ENCODE data around the gene B3GNT4. TPM values are rescaled to one million over a fixed set of nuclear protein-coding genes. Genes with fewer than 3 reads are reported as not detected.
"Not testable (repeated sequence)": the region's sequence is repeated elsewhere in the genome, so short reads cannot be mapped to it uniquely, and the experiment has no call there.

B3GNT4 gene
- total and polyA plus RNA-seq, 2 donors (not counting 3 experiments of a cell fraction or from before 2014, with no cell fraction given), result 0.11 to 0.31 TPM

GRCh38 chr12:122202017-122202416, 1.5 kb upstream of the B3GNT4 start:
- dilution Hi-C loops (cut with MboI; ENCODE audit: extremely low pct_ligation_motif_present, low sequenced_read_pairs) (no loop called here), intact Hi-C loops (cut with micrococcal nuclease) (no loop called here)
- no peak for FAIRE-seq
- H3K9me1 ChIP-seq (replicated peaks; ENCODE audit: control insufficient read depth, extremely low read depth, insufficient read depth, low read length), result no peaks in the 10 kb centered on the region
- H3K9ac ChIP-seq (replicated peaks; ENCODE audit: extremely low read depth, insufficient read depth, low read length), result no peak overlapping the region
- no TSS peak for BruUV-seq (replicated peaks)
- CTCF ChIA-PET, result interaction anchor here (0.9 to 1.3 kb wide), 2 partner anchors 13 to 71 kb away, joined by 3 read pairs; no protein-coding TSS in a partner anchor
- POLR2A ChIA-PET, result no interaction called here
- no peak for DNase-seq (ENCODE audit: low read depth, low spot score)
- no peak overlapping the region for H3K4me3 ChIP-seq (replicated peaks in 1 of 3; ENCODE audit: insufficient read depth in 1 of 3, low read depth in 1 of 3, low read length in 3 of 3)
- no peaks in the 10 kb centered on the region for H4K20me1 ChIP-seq (replicated peaks; ENCODE audit: control insufficient read depth, extremely low read depth, insufficient read depth, low read length)
- no peak overlapping the region for H3K4me2 ChIP-seq (ENCODE audit: insufficient read depth, low read length)
- H3K9me3 ChIP-seq (replicated peaks; ENCODE audit: control insufficient read depth, insufficient read depth, low read length), result no peaks in the 10 kb centered on the region
- TF ChIP-seq POLR2AphosphoS5 (IDR thresholded peaks at IDR 0.05; ENCODE audit: insufficient read depth, low read depth, low read length) (no peak), POLR2A (IDR thresholded peaks at IDR 0.05; ENCODE audit: low read depth, low read length) (no peak), GATA2 (IDR thresholded peaks at IDR 0.05; ENCODE audit: insufficient read depth, insufficient read length, low read depth, low read length) (no peak), EZH2 (IDR thresholded peaks at IDR 0.05; ENCODE audit: borderline replicate concordance, low read depth, low read length, severe bottlenecking) (no peak), CTCF (IDR thresholded peaks at IDR 0.05; ENCODE audit: extremely low read depth in 1 of 2, insufficient read depth in 1 of 2, low read depth in 1 of 2, low read length in 2 of 2) (no peak)
- peaks cover 8% of the 10 kb centered on the region for H3K4me1 ChIP-seq (ENCODE audit: control insufficient read depth, extremely low read depth, insufficient read depth, low read length)
- H3K79me2 ChIP-seq (ENCODE audit: control insufficient read depth, insufficient read depth, low read length), result no peaks in the 10 kb centered on the region
- H3K27me3 ChIP-seq (ENCODE audit: control insufficient read depth in 2 of 2, insufficient read depth in 2 of 2, low read length in 2 of 2), result peaks cover 9 to 18% of the 10 kb centered on the region in 2 experiments
- H3K27ac ChIP-seq (ENCODE audit: insufficient read depth, low read depth, low read length), result no peak overlapping the region
- no peak overlapping the region for H2AFZ ChIP-seq (ENCODE audit: low read depth, low read length)
- H3K36me3 ChIP-seq (ENCODE audit: control insufficient read depth in 2 of 2, extremely low read depth in 1 of 2, insufficient read depth in 2 of 2, low read length in 2 of 2), result no peaks in the 10 kb centered on the region

- peak overlapping the region; percentile 43 for H3K4me2 ChIP-seq (ENCODE audit: insufficient read depth, low read length)
- H3K4me3 ChIP-seq (replicated peaks in 1 of 3; ENCODE audit: insufficient read depth in 1 of 3, low read depth in 1 of 3, low read length in 3 of 3), result peak overlapping the region in 1 of 3 experiments; percentile 24
- H3K4me1 ChIP-seq (ENCODE audit: control insufficient read depth, extremely low read depth, insufficient read depth, low read length); DNase-seq (ENCODE audit: low read depth, low spot score); H4K20me1 ChIP-seq (replicated peaks; ENCODE audit: control insufficient read depth, extremely low read depth, insufficient read depth, low read length); dilution Hi-C loops (cut with MboI; ENCODE audit: extremely low pct_ligation_motif_present, low sequenced_read_pairs); BruUV-seq (replicated peaks); H3K27ac ChIP-seq (ENCODE audit: insufficient read depth, low read depth, low read length); H3K79me2 ChIP-seq (ENCODE audit: control insufficient read depth, insufficient read depth, low read length); intact Hi-C loops (cut with micrococcal nuclease); H3K9me1 ChIP-seq (replicated peaks; ENCODE audit: control insufficient read depth, extremely low read depth, insufficient read depth, low read length); POLR2A ChIA-PET; FAIRE-seq; H3K36me3 ChIP-seq (ENCODE audit: control insufficient read depth in 2 of 2, extremely low read depth in 1 of 2, insufficient read depth in 2 of 2, low read length in 2 of 2); H3K9me3 ChIP-seq (replicated peaks; ENCODE audit: control insufficient read depth, insufficient read depth, low read length): not testable (repeated sequence)
- peaks cover 9 to 18% of the 10 kb centered on the region in 2 experiments for H3K27me3 ChIP-seq (ENCODE audit: control insufficient read depth in 2 of 2, insufficient read depth in 2 of 2, low read length in 2 of 2)
- H3K9ac ChIP-seq (replicated peaks; ENCODE audit: extremely low read depth, insufficient read depth, low read length), result peak overlapping the region; percentile 12
- CTCF ChIA-PET, result interaction anchor here (0.9 kb wide), 1 partner anchor 12 kb away, joined by 3 read pairs; no protein-coding TSS in a partner anchor
- peak overlapping the region; percentile 63 for H2AFZ ChIP-seq (ENCODE audit: low read depth, low read length)
Observed at GRCh38 chr12:122202811-122203210, 698 bp upstream of the B3GNT4 start.
